Occipital lobe (tissue), 3 donors: ENCODE data around the gene OR4F15. TPM values are rescaled to one million over a fixed set of nuclear protein-coding genes. Genes with fewer than 3 reads are reported as not detected.

Experiments used
- DNase-seq: peaks from one replicate; lab custom pipeline; 2025; lab: John Stamatoyannopoulos, UW
- small RNA-seq: library from RNA; depleted of rRNA; stranded (forward); fragments of <200 nt; gene quantifications from one replicate; pipeline ENCODE3, GENCODE V24; 2014
- total RNA-seq: library from RNA; depleted of rRNA; stranded (reverse); fragments of >200 nt; gene quantifications from one replicate; pipeline ENCODE4 v1.2.3, GENCODE V29; 2014

Gene OR4F15
- total RNA-seq, 1 donor from 2014 or later = not detected

DNA sequence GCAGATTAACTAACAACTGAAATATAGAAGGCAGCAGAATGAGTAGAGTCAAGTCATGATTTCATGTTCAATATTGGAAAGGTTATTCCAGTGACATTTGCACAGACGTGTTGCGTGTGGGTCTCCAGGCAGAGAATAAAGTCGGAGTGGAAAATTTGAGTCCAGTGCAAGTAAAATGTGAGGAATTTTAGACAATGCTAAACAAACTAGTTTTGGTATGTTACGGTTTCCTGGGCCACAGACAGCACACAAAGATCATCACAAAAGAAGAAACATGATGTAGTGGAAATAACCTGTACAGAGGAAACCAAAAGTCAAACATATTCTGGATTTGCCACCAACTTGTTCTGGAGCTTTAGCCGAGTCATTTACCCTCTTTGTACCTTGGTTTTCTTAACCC lies 8.3 kb upstream of the OR4F15 start:
- no peak for DNase-seq

DNA sequence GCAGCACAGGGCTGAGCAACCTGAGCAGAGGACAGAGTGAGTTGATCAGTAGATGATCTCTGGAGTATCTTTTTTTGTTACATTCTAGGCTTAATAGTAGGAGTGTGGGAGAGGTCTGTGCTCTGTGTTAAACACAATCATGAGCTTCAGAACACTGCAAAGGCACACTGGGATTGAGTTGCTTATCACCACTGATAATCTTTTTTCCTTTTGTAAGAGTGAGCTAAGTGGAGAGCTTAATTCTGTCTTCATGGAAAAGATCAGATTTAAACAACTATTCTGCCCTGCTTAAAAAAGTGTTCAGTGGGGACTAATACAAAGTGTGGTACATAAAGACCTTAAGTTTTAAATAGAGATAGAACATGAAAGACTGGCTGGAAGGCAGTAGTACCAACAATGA lies 7.6 kb upstream of the OR4F15 start:
- no peak for DNase-seq

DNA sequence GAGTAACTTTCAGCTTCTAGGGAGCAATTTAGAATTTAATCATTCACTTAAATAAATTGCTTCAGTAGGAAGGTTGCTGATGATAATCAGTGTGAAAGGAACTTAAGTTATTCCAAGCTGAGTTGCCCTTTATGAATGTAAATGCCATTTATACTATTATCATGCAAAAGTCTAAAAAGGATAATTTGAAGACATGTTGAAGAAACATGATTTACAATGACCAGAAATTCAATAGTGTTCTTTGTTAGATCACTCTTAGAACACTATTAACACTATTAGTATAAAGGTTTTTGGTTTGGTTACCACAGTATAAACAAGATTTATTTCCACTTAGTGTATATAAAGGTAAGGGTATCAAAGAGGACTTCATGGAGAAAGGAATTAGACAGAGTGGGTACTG lies 7.1 kb upstream of the OR4F15 start:
- no peak for DNase-seq

DNA sequence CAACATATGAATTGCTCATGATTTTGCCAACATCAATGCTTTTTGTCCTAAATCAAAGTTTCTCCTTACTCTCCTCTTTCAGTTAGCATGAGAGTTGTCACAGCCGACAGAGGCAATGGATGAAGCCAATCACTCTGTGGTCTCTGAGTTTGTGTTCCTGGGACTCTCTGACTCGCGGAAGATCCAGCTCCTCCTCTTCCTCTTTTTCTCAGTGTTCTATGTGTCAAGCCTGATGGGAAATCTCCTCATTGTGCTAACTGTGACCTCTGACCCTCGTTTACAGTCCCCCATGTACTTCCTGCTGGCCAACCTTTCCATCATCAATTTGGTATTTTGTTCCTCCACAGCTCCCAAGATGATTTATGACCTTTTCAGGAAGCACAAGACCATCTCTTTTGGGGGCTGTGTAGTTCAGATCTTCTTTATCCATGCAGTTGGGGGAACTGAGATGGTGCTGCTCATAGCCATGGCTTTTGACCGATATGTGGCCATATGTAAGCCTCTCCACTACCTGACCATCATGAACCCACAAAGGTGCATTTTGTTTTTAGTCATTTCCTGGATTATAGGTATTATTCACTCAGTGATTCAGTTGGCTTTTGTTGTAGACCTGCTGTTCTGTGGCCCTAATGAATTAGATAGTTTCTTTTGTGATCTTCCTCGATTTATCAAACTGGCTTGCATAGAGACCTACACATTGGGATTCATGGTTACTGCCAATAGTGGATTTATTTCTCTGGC lies 6.2 kb upstream of the OR4F15 start:
- DNase-seq = no peak

DNA sequence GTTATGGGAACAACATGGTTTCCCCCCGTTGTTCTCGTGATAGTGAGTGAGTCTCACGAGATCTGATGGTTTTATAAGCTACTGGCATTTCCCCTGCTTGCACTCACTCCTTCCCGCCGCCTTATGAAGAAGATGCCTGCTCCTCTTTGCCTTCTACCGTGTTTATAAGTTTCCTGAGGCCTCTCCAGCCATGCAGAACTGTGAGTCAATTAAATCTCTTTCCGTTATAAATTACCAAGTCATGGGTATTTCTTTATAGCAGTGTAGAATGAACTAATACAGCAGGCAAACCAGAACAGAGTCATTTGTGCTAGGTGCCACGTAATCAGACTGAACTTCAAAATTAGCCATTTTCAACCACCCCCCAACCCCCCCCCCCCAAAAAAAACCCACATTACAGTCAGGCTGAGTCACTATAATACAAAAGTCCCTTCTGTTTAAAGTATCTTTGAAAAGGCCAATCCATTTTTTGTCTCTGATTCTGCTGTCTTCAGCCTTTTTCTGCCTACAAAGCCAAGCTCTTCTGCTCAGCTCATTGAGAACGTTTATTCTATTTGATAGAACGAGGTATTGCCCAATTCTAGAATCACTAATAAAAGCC lies 4.6 kb upstream of the OR4F15 start:
- DNase-seq = no peak

DNA sequence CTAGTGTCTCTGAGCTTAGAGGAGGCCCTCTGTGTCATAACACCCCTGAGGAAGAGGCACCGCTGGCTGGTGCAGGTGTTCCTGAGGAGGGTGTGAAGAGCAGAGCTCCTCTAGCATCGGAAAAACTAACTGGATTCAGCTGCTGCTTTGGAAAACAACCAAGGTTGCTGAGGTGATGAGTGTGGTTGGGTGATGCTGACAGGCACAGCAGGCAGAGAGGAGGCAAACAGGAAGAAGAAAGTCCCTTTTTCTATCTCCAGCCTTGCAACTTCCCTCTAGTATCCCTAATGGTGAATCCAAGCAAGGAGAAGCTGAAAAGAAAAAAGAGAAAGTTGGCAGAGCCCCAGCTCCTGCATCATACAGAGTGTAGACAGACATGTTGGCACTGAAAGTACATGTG lies 3.8 kb upstream of the OR4F15 start:
- DNase-seq = no peak

DNA sequence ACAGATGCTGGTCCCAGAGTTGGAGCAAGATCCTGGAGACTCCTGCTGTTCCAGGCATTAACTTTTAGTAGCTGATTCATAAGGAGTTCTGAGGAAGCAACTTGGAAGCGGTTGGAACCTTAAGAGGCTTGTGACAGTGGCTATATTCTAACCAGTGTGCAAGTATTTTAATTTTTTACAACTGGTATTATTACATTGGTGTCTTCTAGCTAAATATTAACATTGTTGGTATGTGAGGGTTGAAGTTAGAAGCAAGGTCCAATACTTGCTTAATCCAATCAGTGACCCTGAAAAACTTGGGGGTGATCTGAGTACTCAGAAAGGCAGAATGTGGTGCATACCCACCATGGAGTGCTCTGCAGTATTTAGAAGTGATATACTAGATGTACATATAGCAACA lies 1.5 kb upstream of the OR4F15 start:
- DNase-seq = no peak

DNA sequence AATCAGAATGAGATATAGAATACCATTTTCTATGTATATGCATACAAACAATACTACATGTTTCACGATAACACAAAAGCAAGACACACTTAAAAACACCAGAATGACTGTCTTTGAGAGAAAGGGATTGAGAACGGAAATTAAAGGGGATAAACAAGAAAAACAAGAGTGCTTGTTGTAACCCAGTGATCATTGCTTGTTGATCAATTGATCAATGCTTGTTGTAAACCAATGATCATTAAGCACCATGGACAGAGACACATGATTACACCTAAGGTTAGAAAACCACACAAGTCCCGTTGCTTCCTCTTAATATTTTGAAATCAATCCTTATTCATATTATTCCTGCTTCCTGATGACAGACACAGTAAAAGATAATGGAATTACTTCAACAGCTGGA lies 1.1 kb upstream of the OR4F15 start:
- DNase-seq = no peak

DNA sequence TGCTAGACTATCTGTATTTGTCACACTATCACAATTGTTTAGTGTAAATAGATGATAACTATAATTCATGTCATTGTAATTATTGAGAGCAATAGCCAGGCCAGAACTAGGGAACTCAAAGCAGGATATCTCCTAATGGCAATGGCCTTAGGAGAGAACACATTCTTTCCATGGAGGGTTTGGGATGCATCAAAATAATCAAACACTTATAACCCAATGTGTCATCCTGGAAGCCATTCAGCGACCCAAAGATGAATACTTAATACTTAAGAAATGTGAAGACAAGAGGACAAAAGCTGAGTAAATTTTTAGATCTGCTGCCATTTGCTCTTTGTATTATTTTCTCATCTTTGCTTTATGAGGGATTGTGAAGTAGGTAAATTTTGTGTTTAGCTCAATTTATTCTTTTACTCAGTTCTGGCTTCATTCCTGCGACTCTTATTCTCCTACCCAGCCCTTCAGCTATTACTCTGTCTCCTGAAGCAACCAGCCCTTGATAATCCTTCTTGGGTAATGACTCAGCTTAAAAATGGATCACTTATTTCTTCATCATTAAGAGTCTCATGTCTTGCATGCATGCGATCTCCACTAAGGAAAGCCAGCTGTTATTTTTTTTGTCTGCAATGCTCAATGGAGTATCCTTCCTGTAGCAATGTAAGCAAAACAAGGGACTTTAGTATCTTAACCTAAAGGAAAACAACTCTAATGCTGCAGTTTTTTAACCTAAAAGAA lies 2.0 kb downstream of the OR4F15 start:
- DNase-seq = no peak

DNA sequence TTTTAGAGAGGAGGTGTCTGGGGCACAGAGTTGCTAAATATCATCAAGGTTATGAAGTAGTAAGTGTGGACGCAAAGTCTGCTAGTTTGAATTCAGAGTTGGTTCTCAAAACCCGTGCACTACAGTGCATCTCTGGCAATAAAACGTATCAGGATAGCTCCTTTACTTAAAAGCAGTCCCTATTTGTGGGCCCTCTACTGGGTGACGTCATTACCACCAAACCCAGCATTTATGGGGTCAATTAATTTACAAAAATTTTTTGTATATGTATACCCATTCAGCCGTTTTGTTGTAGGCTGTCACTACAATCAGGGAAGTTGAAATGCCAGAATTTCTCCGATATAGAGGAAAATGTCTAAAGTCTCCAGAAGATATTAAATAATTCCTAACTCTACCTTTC lies 8.8 kb downstream of the OR4F15 start:
- no peak for DNase-seq

DNA sequence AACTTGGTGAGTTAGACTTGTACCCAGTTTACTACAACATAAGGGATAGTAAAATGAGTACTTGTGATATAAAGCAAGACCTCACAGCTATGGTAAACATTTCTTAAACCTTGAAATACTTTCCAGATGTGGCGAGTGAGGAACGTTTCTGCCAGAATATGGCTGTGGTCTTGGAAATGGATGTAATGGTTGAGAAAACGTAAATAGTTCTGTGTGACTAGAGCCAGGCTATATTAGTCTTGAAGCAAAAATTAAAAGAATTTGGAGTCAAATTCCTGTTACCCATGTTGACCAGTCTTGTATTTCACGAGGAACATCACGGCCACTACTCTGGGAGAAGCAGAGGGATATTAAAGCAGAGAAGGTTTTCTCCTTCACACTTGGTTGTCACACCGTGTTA lies 15.3 kb downstream of the OR4F15 start:
- DNase-seq = no peak

DNA sequence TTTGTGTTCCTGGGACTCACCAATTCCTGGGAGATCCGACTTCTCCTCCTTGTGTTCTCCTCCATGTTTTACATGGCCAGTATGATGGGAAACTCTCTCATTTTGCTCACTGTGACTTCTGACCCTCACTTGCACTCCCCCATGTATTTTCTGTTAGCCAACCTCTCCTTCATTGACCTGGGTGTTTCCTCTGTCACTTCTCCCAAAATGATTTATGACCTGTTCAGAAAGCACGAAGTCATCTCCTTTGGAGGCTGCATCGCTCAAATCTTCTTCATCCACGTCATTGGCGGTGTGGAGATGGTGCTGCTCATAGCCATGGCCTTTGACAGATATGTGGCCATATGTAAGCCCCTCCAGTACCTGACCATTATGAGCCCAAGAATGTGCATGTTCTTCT lies 16.8 kb downstream of the OR4F15 start:
- no peak for DNase-seq

DNA sequence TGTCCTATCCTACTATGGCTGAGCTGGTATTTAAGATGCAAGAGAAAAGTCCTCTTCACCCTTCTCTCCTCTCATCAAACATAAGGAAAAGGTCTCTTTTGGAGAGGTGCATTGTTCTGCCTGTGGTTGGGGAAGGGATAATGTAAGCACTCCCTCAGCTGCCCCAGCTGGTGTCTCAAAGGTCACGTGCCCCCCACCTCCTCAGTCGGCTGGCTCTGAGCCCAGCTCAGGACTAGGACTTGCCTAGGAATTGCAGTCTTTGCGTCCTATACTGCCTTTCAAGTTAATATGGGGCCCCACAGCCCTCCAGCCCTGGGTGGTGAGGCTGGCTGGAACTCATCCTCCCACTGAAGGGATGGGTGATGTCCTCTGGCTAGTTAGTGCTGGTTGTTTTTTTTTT lies 29.7 kb downstream of the OR4F15 start:
- DNase-seq = no peak

DNA sequence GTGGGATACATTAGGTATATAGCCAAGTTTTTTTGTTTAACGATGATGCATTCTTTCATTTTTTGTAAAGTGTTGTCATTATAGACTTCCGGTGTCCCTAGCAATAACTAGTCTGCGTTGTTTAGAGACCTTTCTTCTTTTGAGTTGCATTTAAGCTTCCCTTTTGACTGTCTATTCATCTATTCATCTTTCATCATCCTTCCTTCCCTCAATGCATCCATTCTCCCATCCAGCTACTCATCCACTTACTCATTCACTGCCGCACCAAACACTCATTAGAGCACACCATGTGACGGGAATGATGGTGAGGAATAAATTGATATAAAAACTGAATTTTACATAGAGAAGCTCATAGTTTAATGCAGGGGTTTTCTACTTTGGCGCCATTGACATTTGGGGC lies 32.9 kb downstream of the OR4F15 start:
- DNase-seq = no peak

DNA sequence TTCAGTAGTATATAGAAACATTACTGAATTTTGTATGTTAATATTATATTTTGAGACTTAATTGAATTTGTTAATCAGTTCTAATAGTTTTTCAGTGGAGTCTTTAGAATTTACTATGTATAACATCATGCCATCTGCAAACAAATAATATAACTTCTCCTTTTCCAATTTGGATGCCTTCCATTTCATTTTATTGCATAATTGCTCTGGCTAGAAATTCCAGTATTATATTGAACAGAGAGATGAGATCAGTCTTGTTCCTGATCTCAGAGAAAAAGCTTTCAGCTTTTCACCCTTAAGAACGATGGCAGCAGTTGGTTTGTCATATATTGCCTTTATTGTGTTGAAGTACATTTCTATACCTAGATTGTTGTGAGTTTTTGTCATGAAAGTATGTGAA lies 40.4 kb downstream of the OR4F15 start:
- DNase-seq = no peak

Small RNA genes lying within 50 kb of the gene (small RNA-seq; reads per million reads assigned to genes)
- not detected for gene RN7SL209P

Other genes starting within 250 kb of the OR4F15 start
- gene TM2D3, start 159.8 kb upstream of the OR4F15 start, total RNA-seq = 85.3 TPM
- 34.9 TPM for gene TARS3, start 87.7 kb upstream of the OR4F15 start, total RNA-seq
- not detected for gene OR4F6, start 8.7 kb upstream of the OR4F15 start, total RNA-seq